Liver (tissue), 9 donors: ENCODE results near the gene PPM1L. TPM values are rescaled to one million over a fixed set of nuclear protein-coding genes. Genes with fewer than 3 reads are reported as not detected.

Experiments used
- DNase-seq: peaks from one replicate; pipeline ENCODE4 v3.0.0-alpha.2; 2017; ENCODE audit warnings: low spot score
- H3K27ac ChIP-seq, 2 donors: one replicate each; pipeline ENCODE4 v1.7.0; 2013; ENCODE audit warnings: inconsistent platforms in 2 of 2, low read length in 2 of 2, control low read depth in 1 of 2, low read depth in 1 of 2, mild to moderate bottlenecking in 1 of 2
- H3K27me3 ChIP-seq, 4 donors: one replicate each; pipeline versions ENCODE4 v1.6.1 to v1.7.0; 2013; ENCODE audit warnings: low read length in 3 of 4, inconsistent platforms in 1 of 4, mild to moderate bottlenecking in 1 of 4, moderate library complexity in 1 of 4; ENCODE audit not compliant: control insufficient read depth in 4 of 4, insufficient read depth in 4 of 4
- H3K36me3 ChIP-seq, 4 donors: one replicate each; pipeline versions ENCODE4 v1.6.1 to v1.7.0; 2013; ENCODE audit warnings: low read length in 3 of 4, mild to moderate bottlenecking in 3 of 4, low read depth in 1 of 4, moderate library complexity in 1 of 4; ENCODE audit not compliant: control insufficient read depth in 4 of 4, insufficient read depth in 3 of 4
- H3K4me1 ChIP-seq, 4 donors: one replicate each; pipeline versions ENCODE4 v1.6.1 to v1.7.0; 2013; ENCODE audit warnings: low read length in 3 of 4, mild to moderate bottlenecking in 3 of 4, moderate library complexity in 1 of 4; ENCODE audit not compliant: control insufficient read depth in 4 of 4, insufficient read depth in 4 of 4
- H3K4me3 ChIP-seq, 3 donors: one replicate each; pipeline versions ENCODE4 v1.6.1 to v1.7.0; 2013; ENCODE audit warnings: low read length in 3 of 3, control low read depth in 1 of 3, low read depth in 1 of 3, mild to moderate bottlenecking in 1 of 3
- H3K9ac ChIP-seq, 2 donors: one replicate each; pipeline ENCODE4 v1.7.0; 2013; ENCODE audit warnings: low read length in 2 of 2, mild to moderate bottlenecking in 2 of 2, moderate library complexity in 2 of 2, control low read depth in 1 of 2, low read depth in 1 of 2
- H3K9me3 ChIP-seq, 4 donors: one replicate each; pipeline versions ENCODE4 v1.6.1 to v1.7.0; 2013; ENCODE audit warnings: low read length in 3 of 4; ENCODE audit not compliant: control insufficient read depth in 4 of 4
- EGR1 ChIP-seq, 2 donors: IDR thresholded peaks; 2 replicates each; pipeline ENCODE4 v1.6.1; 2016 to 2018; ENCODE audit warnings: antibody characterized with exemption in 2 of 2, low read depth in 2 of 2
- FOXA2 ChIP-seq: IDR thresholded peaks from 2 replicates; pipeline ENCODE4 v1.6.1; 2016; ENCODE audit warnings: antibody characterized with exemption
- GABPA ChIP-seq, 2 donors: IDR thresholded peaks in 1 of 2; conservative IDR thresholded peaks in 1 of 2; 2 replicates each; pipeline ENCODE4 v1.6.1; 2016; ENCODE audit warnings: antibody characterized with exemption in 2 of 2, mild to moderate bottlenecking in 1 of 2, moderate library complexity in 1 of 2
- HNF4A ChIP-seq, 2 donors: conservative IDR thresholded peaks; 2 replicates each; pipeline ENCODE4 v1.6.1; 2016; ENCODE audit warnings: antibody characterized with exemption in 2 of 2, mild to moderate bottlenecking in 2 of 2
- JUND ChIP-seq, 2 donors: IDR thresholded peaks; 2 replicates each; pipeline ENCODE4 v1.6.1; 2016; ENCODE audit warnings: antibody characterized with exemption in 2 of 2
- NR2F2 ChIP-seq: IDR thresholded peaks from 2 replicates; pipeline ENCODE4 v1.6.1; 2016; ENCODE audit warnings: antibody characterized with exemption
- RAD21 ChIP-seq, 2 donors: IDR thresholded peaks; 2 replicates each; pipeline ENCODE4 v1.6.1; 2016; ENCODE audit warnings: antibody characterized with exemption in 2 of 2, mild to moderate bottlenecking in 2 of 2
- REST ChIP-seq: IDR thresholded peaks from 2 replicates; pipeline ENCODE4 v1.6.1; 2016; ENCODE audit warnings: antibody characterized with exemption, mild to moderate bottlenecking
- RXRA ChIP-seq, 2 donors: IDR thresholded peaks; 2 replicates each; pipeline ENCODE4 v1.6.1; 2017 to 2018; ENCODE audit warnings: antibody characterized with exemption in 2 of 2, mild to moderate bottlenecking in 1 of 2
- SP1 ChIP-seq: IDR thresholded peaks from 2 replicates; pipeline ENCODE4 v1.6.1; 2018; ENCODE audit warnings: antibody characterized with exemption, mild to moderate bottlenecking
- YY1 ChIP-seq: IDR thresholded peaks from 2 replicates; pipeline ENCODE4 v1.6.1; 2016; ENCODE audit warnings: antibody characterized with exemption, mild to moderate bottlenecking
- WGBS: extraction: QIAGEN DNeasy Blood & Tissue Kit; methylation state at CpG from one replicate; pipeline ENCODE4 v1.1.7; 2013; 5-methylcytosine and 5-hydroxymethylcytosine counted together
- polyA plus RNA-seq, 2 donors: library from polyadenylated mRNA; stranded (reverse) in 1 of 2; unstranded in 1 of 2; fragments of 200-250 nt in 1 of 2; fragments of >200 nt in 1 of 2; fragmentation: Nextera tagmentation in 1 of 2; extraction: Ambion mirVana in 1 of 2; gene quantifications; one replicate each; pipeline versions ENCODE4 v1.2.1 to v1.2.3, GENCODE V29; 2013 to 2015
- total RNA-seq, 2 donors: library from RNA; depleted of rRNA; stranded (reverse); fragments of >200 nt; gene quantifications; one replicate each; pipeline ENCODE4 v1.2.3, GENCODE V29; 2014
- TF ChIP-seq, protein P1 (sequence below): IDR thresholded peaks from 2 replicates; pipeline ENCODE4 v1.6.1; 2016; ENCODE audit warnings: antibody characterized with exemption
- TF ChIP-seq, protein P2 (sequence below): IDR thresholded peaks from 2 replicates; pipeline ENCODE4 v1.6.1; 2016; ENCODE audit warnings: antibody characterized with exemption
- TF ChIP-seq, protein P3 (sequence below): fragments of 150-350 bp; IDR thresholded peaks from 2 replicates; pipeline ENCODE4 v1.5.1; 2017; ENCODE audit warnings: improper control_type of control experiment, low read depth, low read length; ENCODE audit not compliant: missing input control
- donor health status: healthy.
- donor health status: healthy.
- donor health status: healthy.
- donor health status: healthy.
- donor health status: healthy.

The PPM1L gene
- total and polyA plus RNA-seq, 4 donors, result 1.6 to 8.5 (median 4.8) TPM

DNA sequence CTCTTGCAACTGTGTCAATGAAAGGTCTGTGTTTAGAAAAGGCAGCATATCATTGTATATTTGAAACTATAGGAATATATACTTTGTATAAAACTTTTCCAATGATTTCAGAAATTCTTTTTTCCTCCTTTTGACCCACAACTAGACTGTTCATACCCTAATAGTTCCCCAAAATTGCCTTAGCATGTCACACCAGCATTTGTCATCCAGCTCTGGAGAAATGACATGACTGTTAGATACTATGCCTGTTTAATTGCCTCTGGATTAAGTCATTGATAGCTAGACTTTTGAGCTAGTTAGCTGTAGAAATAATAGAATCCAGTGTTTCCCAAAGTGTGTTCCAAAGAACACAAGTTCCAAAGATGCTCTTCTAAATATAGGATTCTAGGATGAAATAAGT is 316.7 kb downstream of the PPM1L start:
- H3K9me3 ChIP-seq, result no peaks in the 10 kb centered on the region
- peaks cover 0 to 4% (median 0%) of the 10 kb centered on the region in 4 donors for H3K36me3 ChIP-seq
- no peak for TF ChIP-seq SP1
- TF ChIP-seq, protein P1, sequence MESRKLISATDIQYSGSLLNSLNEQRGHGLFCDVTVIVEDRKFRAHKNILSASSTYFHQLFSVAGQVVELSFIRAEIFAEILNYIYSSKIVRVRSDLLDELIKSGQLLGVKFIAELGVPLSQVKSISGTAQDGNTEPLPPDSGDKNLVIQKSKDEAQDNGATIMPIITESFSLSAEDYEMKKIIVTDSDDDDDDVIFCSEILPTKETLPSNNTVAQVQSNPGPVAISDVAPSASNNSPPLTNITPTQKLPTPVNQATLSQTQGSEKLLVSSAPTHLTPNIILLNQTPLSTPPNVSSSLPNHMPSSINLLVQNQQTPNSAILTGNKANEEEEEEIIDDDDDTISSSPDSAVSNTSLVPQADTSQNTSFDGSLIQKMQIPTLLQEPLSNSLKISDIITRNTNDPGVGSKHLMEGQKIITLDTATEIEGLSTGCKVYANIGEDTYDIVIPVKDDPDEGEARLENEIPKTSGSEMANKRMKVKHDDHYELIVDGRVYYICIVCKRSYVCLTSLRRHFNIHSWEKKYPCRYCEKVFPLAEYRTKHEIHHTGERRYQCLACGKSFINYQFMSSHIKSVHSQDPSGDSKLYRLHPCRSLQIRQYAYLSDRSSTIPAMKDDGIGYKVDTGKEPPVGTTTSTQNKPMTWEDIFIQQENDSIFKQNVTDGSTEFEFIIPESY, result no peak
- TF ChIP-seq JUND (IDR thresholded peaks at IDR 0.05), result no peak
- TF ChIP-seq RAD21 (IDR thresholded peaks at IDR 0.05), result no peak
- TF ChIP-seq HNF4A (conservative IDR thresholded peaks at IDR 0.05), result no peak
- no peak for TF ChIP-seq YY1
- TF ChIP-seq NR2F2, result no peak
- no peak for TF ChIP-seq GABPA (IDR thresholded peaks at IDR 0.05 in 1 of 2, conservative IDR thresholded peaks at IDR 0.05 in 1 of 2)
- no peaks in the 10 kb centered on the region for H3K27me3 ChIP-seq
- no peak overlapping the region for H3K4me3 ChIP-seq
- H3K4me1 ChIP-seq, result no peaks in the 10 kb centered on the region
- no peak for DNase-seq
- H3K27ac ChIP-seq, result no peak overlapping the region
- H3K9ac ChIP-seq, result no peak overlapping the region

GRCh38 chr3:161073181-161073580 is 317.1 kb downstream of the PPM1L start:
- H3K9ac ChIP-seq, result no peak overlapping the region
- no peaks in the 10 kb centered on the region for H3K27me3 ChIP-seq
- H3K4me1 ChIP-seq, result no peaks in the 10 kb centered on the region
- H3K27ac ChIP-seq, result no peak overlapping the region
- H3K9me3 ChIP-seq, result no peaks in the 10 kb centered on the region
- WGBS, result 92% methylated on average over 1 of the region's 1 CpG
- TF ChIP-seq YY1 (no peak), SP1 (no peak), RXRA (IDR thresholded peaks at IDR 0.05) (no peak), REST (no peak), EGR1 (IDR thresholded peaks at IDR 0.05; ENCODE audit: low read depth in 2 of 2) (no peak), NR2F2 (no peak), RAD21 (IDR thresholded peaks at IDR 0.05) (no peak), FOXA2 (no peak), JUND (IDR thresholded peaks at IDR 0.05) (no peak)
- TF ChIP-seq, protein P2, sequence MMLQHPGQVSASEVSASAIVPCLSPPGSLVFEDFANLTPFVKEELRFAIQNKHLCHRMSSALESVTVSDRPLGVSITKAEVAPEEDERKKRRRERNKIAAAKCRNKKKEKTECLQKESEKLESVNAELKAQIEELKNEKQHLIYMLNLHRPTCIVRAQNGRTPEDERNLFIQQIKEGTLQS, result no peak
- TF ChIP-seq, protein P3, sequence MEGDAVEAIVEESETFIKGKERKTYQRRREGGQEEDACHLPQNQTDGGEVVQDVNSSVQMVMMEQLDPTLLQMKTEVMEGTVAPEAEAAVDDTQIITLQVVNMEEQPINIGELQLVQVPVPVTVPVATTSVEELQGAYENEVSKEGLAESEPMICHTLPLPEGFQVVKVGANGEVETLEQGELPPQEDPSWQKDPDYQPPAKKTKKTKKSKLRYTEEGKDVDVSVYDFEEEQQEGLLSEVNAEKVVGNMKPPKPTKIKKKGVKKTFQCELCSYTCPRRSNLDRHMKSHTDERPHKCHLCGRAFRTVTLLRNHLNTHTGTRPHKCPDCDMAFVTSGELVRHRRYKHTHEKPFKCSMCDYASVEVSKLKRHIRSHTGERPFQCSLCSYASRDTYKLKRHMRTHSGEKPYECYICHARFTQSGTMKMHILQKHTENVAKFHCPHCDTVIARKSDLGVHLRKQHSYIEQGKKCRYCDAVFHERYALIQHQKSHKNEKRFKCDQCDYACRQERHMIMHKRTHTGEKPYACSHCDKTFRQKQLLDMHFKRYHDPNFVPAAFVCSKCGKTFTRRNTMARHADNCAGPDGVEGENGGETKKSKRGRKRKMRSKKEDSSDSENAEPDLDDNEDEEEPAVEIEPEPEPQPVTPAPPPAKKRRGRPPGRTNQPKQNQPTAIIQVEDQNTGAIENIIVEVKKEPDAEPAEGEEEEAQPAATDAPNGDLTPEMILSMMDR, result no peak
- TF ChIP-seq, protein P1, result no peak
- H3K36me3 ChIP-seq, result peaks cover 0 to 4% (median 0%) of the 10 kb centered on the region in 4 donors
- H3K4me3 ChIP-seq, result no peak overlapping the region
- no peak for DNase-seq
